NCI-H146 (cell line): ENCODE results near the gene ZNF180.
"Not testable (repeated sequence)": the region's sequence is repeated elsewhere in the genome, so short reads cannot be mapped to it uniquely, and the experiment has no call there.

Experiments
- DNase-seq: peaks from one replicate; lab custom pipeline; 2025; lab: John Stamatoyannopoulos, UW

The ZNF180 gene

GRCh38 chr19:44499962-44500949 is at the start of gene ZNF180:
TSS of gene ZNF180 (minus strand) at chr19:44500522. CDS start at chr19:44497334, 3,188 bp downstream.
- peak; percentile 99 for DNase-seq

- no peak for DNase-seq
Measured at GRCh38 chr19:44549507-44549906, 49.2 kb upstream of the ZNF180 start.

GRCh38 chr19:44548736-44549135 is 48.4 kb upstream of the ZNF180 start:
- DNase-seq: no peak

GRCh38 chr19:44544031-44544430 is 43.7 kb upstream of the ZNF180 start:
- DNase-seq: no peak

GRCh38 chr19:44542671-44543070 is 42.3 kb upstream of the ZNF180 start:
- no peak for DNase-seq

- no peak for DNase-seq
Measured at GRCh38 chr19:44540736-44541135, 40.4 kb upstream of the ZNF180 start.

GRCh38 chr19:44539991-44540390 is 39.7 kb upstream of the ZNF180 start:
- DNase-seq: no peak

GRCh38 chr19:44539236-44539826 is 39.0 kb upstream of the ZNF180 start:
- no peak for DNase-seq

GRCh38 chr19:44535361-44535760 is 35.0 kb upstream of the ZNF180 start:
- DNase-seq: not testable (repeated sequence)

GRCh38 chr19:44532819-44533218 is 32.5 kb upstream of the ZNF180 start:
- no peak for DNase-seq

GRCh38 chr19:44530777-44531176 is 30.5 kb upstream of the ZNF180 start:
- DNase-seq: no peak

GRCh38 chr19:44529536-44529935 is 29.2 kb upstream of the ZNF180 start, which contains the start of gene CEACAM20:
TSS of gene CEACAM20 (minus strand) at chr19:44529675. CDS start at chr19:44529509, 166 bp downstream.
- peak; percentile 15 for DNase-seq

- no peak for DNase-seq
Measured at GRCh38 chr19:44527554-44527953, 27.2 kb upstream of the ZNF180 start.

- DNase-seq: no peak
Measured at GRCh38 chr19:44525721-44526430, 25.6 kb upstream of the ZNF180 start.

- DNase-seq: no peak
Measured at GRCh38 chr19:44521370-44521769, 21.0 kb upstream of the ZNF180 start.

GRCh38 chr19:44517146-44517545 is 16.8 kb upstream of the ZNF180 start:
- DNase-seq: no peak

- DNase-seq: no peak
Measured at GRCh38 chr19:44515907-44516306, 15.6 kb upstream of the ZNF180 start.

GRCh38 chr19:44515031-44515430 is 14.7 kb upstream of the ZNF180 start:
- DNase-seq: no peak

- peak; percentile 48 for DNase-seq
Measured at GRCh38 chr19:44512326-44513298, 12.3 kb upstream of the ZNF180 start.

- no peak for DNase-seq
Measured at GRCh38 chr19:44509478-44509877, 9.2 kb upstream of the ZNF180 start.

GRCh38 chr19:44499559-44499958 is 763 bp downstream of the ZNF180 start:
- no peak for DNase-seq
